Stimulated activated effector memory CD8-positive, alpha-beta T cell treated with anti-CD3 and anti-CD28 coated beads, Interleukin-12 subunit alpha, Interleukin-12 subunit beta, amount 100 ng/mL, for 72 hours (primary cell): ENCODE data around the gene SELENOI.

ENCODE experiments used
- ATAC-seq: fragments of 150-1000 bp; cut with Tn5 transposase; 2 replicates; pipeline ENCODE4 v1.10.0; 2021
- DNase-seq, 2 donors: peaks; one replicate each; pipeline ENCODE4 v3.0.0; 2021 to 2022; ENCODE audit warnings: low spot score in 2 of 2
- H3K27ac Mint-ChIP-seq: one replicate; pipeline ENCODE4 v1.8.0; 2022; ENCODE audit warnings: mild to moderate bottlenecking, mixed read lengths
- H3K36me3 Mint-ChIP-seq: one replicate; pipeline ENCODE4 v1.8.0; 2022; ENCODE audit warnings: mild to moderate bottlenecking, mixed read lengths
- H3K4me1 Mint-ChIP-seq: one replicate; pipeline ENCODE4 v1.8.0; 2022; ENCODE audit warnings: mixed read lengths
- H3K4me3 Mint-ChIP-seq: one replicate; pipeline ENCODE4 v1.8.0; 2022; ENCODE audit warnings: mild to moderate bottlenecking, mixed read lengths
- H3K9me3 Mint-ChIP-seq: one replicate; pipeline ENCODE4 v1.8.0; 2022; ENCODE audit warnings: mixed read lengths

Gene SELENOI

GRCh38 chr2:26401739-26402541 is 56.0 kb downstream of the SELENOI start, which contains the start of gene DRC1:
Gene DRC1 (plus strand): TSS chr2:26401920. CDS start chr2:26401990, 70 bp downstream.
- peaks cover 5% of the 10 kb centered on the region for H3K36me3 Mint-ChIP-seq
- H3K4me1 Mint-ChIP-seq, result peaks cover 3% of the 10 kb centered on the region
- H3K4me3 Mint-ChIP-seq, result no peak within 1 kb of the TSS
- DNase-seq, result no peak
- H3K9me3 Mint-ChIP-seq, result no peaks in the 10 kb centered on the region
- no peak within 1 kb of the TSS for H3K27ac Mint-ChIP-seq
- ATAC-seq, result peak; percentile 47

- DNase-seq (no peak), ATAC-seq (no peak)
- H3K9me3 Mint-ChIP-seq, result no peaks in the 10 kb centered on the region
- peaks cover 9% of the 10 kb centered on the region for H3K4me1 Mint-ChIP-seq
- H3K27ac Mint-ChIP-seq, result no peak overlapping the region
- H3K4me3 Mint-ChIP-seq, result no peak overlapping the region
- no peaks in the 10 kb centered on the region for H3K36me3 Mint-ChIP-seq
These were observed 61.6 kb downstream of the SELENOI start for GRCh38 chr2:26407526-26407925.

GRCh38 chr2:26409785-26410184 is 63.8 kb downstream of the SELENOI start:
- no peaks in the 10 kb centered on the region for H3K9me3 Mint-ChIP-seq
- ATAC-seq, result no peak
- DNase-seq, result no peak
- H3K27ac Mint-ChIP-seq, result no peak overlapping the region
- no peaks in the 10 kb centered on the region for H3K36me3 Mint-ChIP-seq
- no peak overlapping the region for H3K4me3 Mint-ChIP-seq
- peaks cover 9% of the 10 kb centered on the region for H3K4me1 Mint-ChIP-seq

- Mint-ChIP-seq H3K27ac (no peak overlapping the region), H3K9me3 (no peaks in the 10 kb centered on the region), H3K4me3 (no peak overlapping the region), H3K4me1 (peaks cover 9% of the 10 kb centered on the region), H3K36me3 (no peaks in the 10 kb centered on the region)
- ATAC-seq (no peak), DNase-seq (no peak)
These were observed 64.9 kb downstream of the SELENOI start for GRCh38 chr2:26410764-26411243.

- DNase-seq, result no peak
- Mint-ChIP-seq H3K36me3 (no peaks in the 10 kb centered on the region), H3K27ac (peak overlapping the region; percentile 2), H3K4me3 (peak overlapping the region; percentile 30), H3K4me1 (peaks cover 9% of the 10 kb centered on the region), H3K9me3 (no peaks in the 10 kb centered on the region)
- ATAC-seq, result no peak
These were observed 65.5 kb downstream of the SELENOI start for GRCh38 chr2:26411419-26411818.

GRCh38 chr2:26412091-26412673 is 66.2 kb downstream of the SELENOI start:
- Mint-ChIP-seq H3K4me3 (peak overlapping the region; percentile 30), H3K27ac (peak overlapping the region; percentile 2), H3K9me3 (no peaks in the 10 kb centered on the region), H3K4me1 (peaks cover 9% of the 10 kb centered on the region), H3K36me3 (no peaks in the 10 kb centered on the region)
- DNase-seq, result no peak
- peak; percentile 78 for ATAC-seq

- H3K36me3 Mint-ChIP-seq, result no peaks in the 10 kb centered on the region
- no peak overlapping the region for H3K4me3 Mint-ChIP-seq
- no peaks in the 10 kb centered on the region for H3K9me3 Mint-ChIP-seq
- peaks cover 9% of the 10 kb centered on the region for H3K4me1 Mint-ChIP-seq
- DNase-seq (no peak), ATAC-seq (no peak)
- no peak overlapping the region for H3K27ac Mint-ChIP-seq
These were observed 68.4 kb downstream of the SELENOI start for GRCh38 chr2:26414311-26414710.

GRCh38 chr2:26421961-26422360 is 76.0 kb downstream of the SELENOI start:
- Mint-ChIP-seq H3K27ac (no peak overlapping the region), H3K4me1 (no peaks in the 10 kb centered on the region), H3K4me3 (no peak overlapping the region), H3K36me3 (no peaks in the 10 kb centered on the region), H3K9me3 (no peaks in the 10 kb centered on the region)
- ATAC-seq (no peak), DNase-seq (no peak)

- no peaks in the 10 kb centered on the region for H3K4me1 Mint-ChIP-seq
- no peak overlapping the region for H3K4me3 Mint-ChIP-seq
- H3K36me3 Mint-ChIP-seq, result no peaks in the 10 kb centered on the region
- DNase-seq (no peak), ATAC-seq (no peak)
- H3K27ac Mint-ChIP-seq, result no peak overlapping the region
- no peaks in the 10 kb centered on the region for H3K9me3 Mint-ChIP-seq
These were observed 77.1 kb downstream of the SELENOI start for GRCh38 chr2:26422947-26423629.

- Mint-ChIP-seq H3K4me3 (no peak overlapping the region), H3K36me3 (no peaks in the 10 kb centered on the region), H3K4me1 (no peaks in the 10 kb centered on the region), H3K9me3 (no peaks in the 10 kb centered on the region), H3K27ac (no peak overlapping the region)
- DNase-seq (no peak), ATAC-seq (no peak)
These were observed 77.8 kb downstream of the SELENOI start for GRCh38 chr2:26423750-26424149.

GRCh38 chr2:26424221-26424620 is 78.3 kb downstream of the SELENOI start:
- H3K36me3 Mint-ChIP-seq, result no peaks in the 10 kb centered on the region
- H3K4me1 Mint-ChIP-seq, result no peaks in the 10 kb centered on the region
- no peak for ATAC-seq
- H3K9me3 Mint-ChIP-seq, result no peaks in the 10 kb centered on the region
- no peak for DNase-seq
- H3K27ac Mint-ChIP-seq, result no peak overlapping the region
- no peak overlapping the region for H3K4me3 Mint-ChIP-seq

- no peak overlapping the region for H3K4me3 Mint-ChIP-seq
- H3K36me3 Mint-ChIP-seq, result no peaks in the 10 kb centered on the region
- no peaks in the 10 kb centered on the region for H3K9me3 Mint-ChIP-seq
- no peaks in the 10 kb centered on the region for H3K4me1 Mint-ChIP-seq
- ATAC-seq, result no peak
- H3K27ac Mint-ChIP-seq, result no peak overlapping the region
- DNase-seq, result no peak
These were observed 82.9 kb downstream of the SELENOI start for GRCh38 chr2:26428846-26429245.

GRCh38 chr2:26429779-26430578 is 84.0 kb downstream of the SELENOI start:
- no peak overlapping the region for H3K4me3 Mint-ChIP-seq
- no peaks in the 10 kb centered on the region for H3K9me3 Mint-ChIP-seq
- DNase-seq (no peak), ATAC-seq (no peak)
- H3K4me1 Mint-ChIP-seq, result no peaks in the 10 kb centered on the region
- no peaks in the 10 kb centered on the region for H3K36me3 Mint-ChIP-seq
- no peak overlapping the region for H3K27ac Mint-ChIP-seq

GRCh38 chr2:26430826-26431225 is 84.9 kb downstream of the SELENOI start:
- Mint-ChIP-seq H3K27ac (no peak overlapping the region), H3K9me3 (no peaks in the 10 kb centered on the region), H3K4me1 (no peaks in the 10 kb centered on the region), H3K36me3 (no peaks in the 10 kb centered on the region), H3K4me3 (no peak overlapping the region)
- no peak for DNase-seq
- no peak for ATAC-seq

- no peak overlapping the region for H3K4me3 Mint-ChIP-seq
- no peaks in the 10 kb centered on the region for H3K4me1 Mint-ChIP-seq
These were observed 86.4 kb downstream of the SELENOI start for GRCh38 chr2:26432363-26432762.

More at GRCh38 chr2:26432363-26432762, 86.4 kb downstream of the SELENOI start:
- DNase-seq, result no peak
- no peak for ATAC-seq
- Mint-ChIP-seq H3K9me3 (no peaks in the 10 kb centered on the region), H3K36me3 (no peaks in the 10 kb centered on the region), H3K27ac (no peak overlapping the region)
